Stimulated activated CD8-positive, alpha-beta memory T cell treated with anti-CD3 and anti-CD28 coated beads, Interleukin-2, amount 100 ng/mL, for 48 hours (primary cell): Measurements from ENCODE around the gene DEXI.
"Not testable (repeated sequence)": the region's sequence is repeated elsewhere in the genome, so short reads cannot be mapped to it uniquely, and the experiment has no call there.

Experiments
- DNase-seq, 2 donors: peaks; one replicate each; pipeline ENCODE4 v3.0.0-alpha.2; 2020; ENCODE audit warnings: low read depth in 2 of 2

DEXI gene

GRCh38 chr16:10969615-10970014 is 27.3 kb upstream of the DEXI start:
- DNase-seq = no peak

GRCh38 chr16:10968498-10968897 is 26.2 kb upstream of the DEXI start:
- DNase-seq = no peak

GRCh38 chr16:10967986-10968385 is 25.7 kb upstream of the DEXI start:
- DNase-seq = no peak

- DNase-seq = not testable (repeated sequence)
Measured at GRCh38 chr16:10966559-10966958, 24.3 kb upstream of the DEXI start.

- no peak for DNase-seq
Measured at GRCh38 chr16:10966129-10966528, 23.9 kb upstream of the DEXI start.

GRCh38 chr16:10965440-10966061 is 23.3 kb upstream of the DEXI start:
- DNase-seq = no peak

- peak in 1 of 2 donors; percentile 48 for DNase-seq
Measured at GRCh38 chr16:10964891-10965326, 22.6 kb upstream of the DEXI start.

GRCh38 chr16:10964039-10964890 is 22.0 kb upstream of the DEXI start:
- DNase-seq = peak; percentile 74 to 83

GRCh38 chr16:10961231-10961630 is 19.0 kb upstream of the DEXI start:
- no peak for DNase-seq

GRCh38 chr16:10959161-10959560 is 16.9 kb upstream of the DEXI start:
- no peak for DNase-seq

GRCh38 chr16:10957771-10958482 is 15.7 kb upstream of the DEXI start:
- DNase-seq = no peak

GRCh38 chr16:10954903-10955302 is 12.6 kb upstream of the DEXI start:
- DNase-seq = no peak

- no peak for DNase-seq
Measured at GRCh38 chr16:10951026-10951425, 8.8 kb upstream of the DEXI start.

- no peak for DNase-seq
Measured at GRCh38 chr16:10950393-10950792, 8.1 kb upstream of the DEXI start.

- no peak for DNase-seq
Measured at GRCh38 chr16:10949424-10949970, 7.2 kb upstream of the DEXI start.

- no peak for DNase-seq
Measured at GRCh38 chr16:10947211-10947787, 5.0 kb upstream of the DEXI start.

GRCh38 chr16:10946308-10946707 is 4.0 kb upstream of the DEXI start:
- DNase-seq = no peak

GRCh38 chr16:10945065-10945787 is 3.0 kb upstream of the DEXI start:
- DNase-seq = no peak

- peak; percentile 92 to 93 for DNase-seq
Measured at GRCh38 chr16:10944249-10945064, 2.2 kb upstream of the DEXI start, which contains the start of gene CLEC16A. TSS of gene CLEC16A (plus strand) at chr16:10944564. CDS start at chr16:10944718, 154 bp downstream.

GRCh38 chr16:10943064-10943353 is 741 bp upstream of the DEXI start:
- DNase-seq = no peak
